Activated B cell treated with CpG ODN at 0.5 μM for 24 hours (primary cell): ENCODE measurements around the gene MOB3A. TPM values are rescaled to one million over a fixed set of nuclear protein-coding genes. Genes with fewer than 3 reads are reported as not detected.
A peak's percentile ranks its signal among the peaks of the same experiment; 100 is the strongest.

Experiments used
- ATAC-seq: fragments of 200-7000 bp; cut with Tn5 transposase; one replicate; pipeline ENCODE4 v1.10.0; 2021; ENCODE audit warnings: low read depth, mild to moderate bottlenecking, moderate library complexity
- CTCF ChIA-PET: fragments of 350-600 bp; sonication (Branson Sonifier 250); formaldehyde crosslinking; loops from one replicate; lab custom pipeline; 2021; ENCODE audit warnings: antibody characterized with exemption; lab: Charles Lee
- POLR2A ChIA-PET: fragments of 350-600 bp; sonication (Branson Sonifier 250); formaldehyde crosslinking; loops from one replicate; lab custom pipeline; 2021; ENCODE audit warnings: antibody characterized with exemption; lab: Charles Lee
- DNase-seq: peaks from one replicate; pipeline ENCODE4 v3.0.0; 2022
- H3K27ac Mint-ChIP-seq: one replicate; pipeline ENCODE4 v1.8.0; 2020; ENCODE audit warnings: mixed read lengths
- H3K27me3 Mint-ChIP-seq: one replicate; pipeline ENCODE4 v1.8.0; 2021; ENCODE audit warnings: mixed read lengths
- H3K36me3 Mint-ChIP-seq: one replicate; pipeline ENCODE4 v1.8.0; 2021; ENCODE audit warnings: low read depth, mixed read lengths
- H3K4me1 Mint-ChIP-seq: one replicate; pipeline ENCODE4 v1.8.0; 2021; ENCODE audit warnings: mixed read lengths
- H3K4me3 Mint-ChIP-seq: one replicate; pipeline ENCODE4 v1.8.0; 2020; ENCODE audit warnings: mild to moderate bottlenecking, mixed read lengths
- H3K9me3 Mint-ChIP-seq: one replicate; pipeline ENCODE4 v1.8.0; 2020; ENCODE audit warnings: mixed read lengths
- intact Hi-C: fragments of 100-400 bp; cut with micrococcal nuclease; formaldehyde crosslinking; loops from one replicate; pipeline ENCODE4 v1.15.1; 2024
- total RNA-seq: library from RNA; stranded (reverse); gene quantifications from 2 replicates; pipeline ENCODE4 v1.2.3, GENCODE V29; 2022
- TF ChIP-seq, protein P1 (sequence below): fragments of 200-600 bp; IDR thresholded peaks from one replicate; pipeline ENCODE4 v1.8.0; 2022; ENCODE audit warnings: antibody characterized with exemption, mild to moderate bottlenecking

MOB3A gene
- total RNA-seq, 1 donor from 2014 or later = 189 TPM

DNA sequence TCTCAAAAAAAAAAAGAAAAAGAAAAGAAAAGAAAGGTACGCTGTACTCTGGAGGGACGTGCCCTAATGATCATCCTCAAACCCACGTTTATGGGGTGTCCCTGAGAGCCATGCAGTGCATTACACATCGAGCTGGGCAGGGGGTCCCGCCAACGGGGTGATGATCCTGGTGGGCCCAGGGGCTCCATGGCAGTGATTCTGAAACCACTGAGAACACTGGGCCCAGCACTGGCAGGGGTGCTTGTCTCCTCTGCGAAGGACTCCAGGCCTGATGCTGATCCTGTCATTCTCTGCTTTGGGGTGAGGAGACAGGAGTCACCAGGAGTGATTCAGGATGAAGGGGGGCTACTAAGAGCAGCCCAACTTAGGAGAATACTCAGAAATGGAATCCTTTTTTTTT lies 18.7 kb downstream of the MOB3A start:
- Mint-ChIP-seq H3K9me3 (no peaks in the 10 kb centered on the region), H3K27me3 (no peaks in the 10 kb centered on the region), H3K27ac (no peak overlapping the region), H3K4me1 (peaks cover 82% of the 10 kb centered on the region), H3K36me3 (peaks cover 76% of the 10 kb centered on the region), H3K4me3 (no peak overlapping the region)
- ATAC-seq (no peak), DNase-seq (no peak)
- intact Hi-C loops = no loop called here
- TF ChIP-seq, protein P1, sequence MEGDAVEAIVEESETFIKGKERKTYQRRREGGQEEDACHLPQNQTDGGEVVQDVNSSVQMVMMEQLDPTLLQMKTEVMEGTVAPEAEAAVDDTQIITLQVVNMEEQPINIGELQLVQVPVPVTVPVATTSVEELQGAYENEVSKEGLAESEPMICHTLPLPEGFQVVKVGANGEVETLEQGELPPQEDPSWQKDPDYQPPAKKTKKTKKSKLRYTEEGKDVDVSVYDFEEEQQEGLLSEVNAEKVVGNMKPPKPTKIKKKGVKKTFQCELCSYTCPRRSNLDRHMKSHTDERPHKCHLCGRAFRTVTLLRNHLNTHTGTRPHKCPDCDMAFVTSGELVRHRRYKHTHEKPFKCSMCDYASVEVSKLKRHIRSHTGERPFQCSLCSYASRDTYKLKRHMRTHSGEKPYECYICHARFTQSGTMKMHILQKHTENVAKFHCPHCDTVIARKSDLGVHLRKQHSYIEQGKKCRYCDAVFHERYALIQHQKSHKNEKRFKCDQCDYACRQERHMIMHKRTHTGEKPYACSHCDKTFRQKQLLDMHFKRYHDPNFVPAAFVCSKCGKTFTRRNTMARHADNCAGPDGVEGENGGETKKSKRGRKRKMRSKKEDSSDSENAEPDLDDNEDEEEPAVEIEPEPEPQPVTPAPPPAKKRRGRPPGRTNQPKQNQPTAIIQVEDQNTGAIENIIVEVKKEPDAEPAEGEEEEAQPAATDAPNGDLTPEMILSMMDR = no peak
- POLR2A ChIA-PET = interaction anchor here (0.5 to 59.1 kb wide), 3 partner anchors 5 to 64 kb away, joined by 3 to 2723 read pairs (median 2723); partner anchors contain the start of genes IZUMO4, MKNK2 and MOB3A
- CTCF ChIA-PET = no interaction called here

DNA sequence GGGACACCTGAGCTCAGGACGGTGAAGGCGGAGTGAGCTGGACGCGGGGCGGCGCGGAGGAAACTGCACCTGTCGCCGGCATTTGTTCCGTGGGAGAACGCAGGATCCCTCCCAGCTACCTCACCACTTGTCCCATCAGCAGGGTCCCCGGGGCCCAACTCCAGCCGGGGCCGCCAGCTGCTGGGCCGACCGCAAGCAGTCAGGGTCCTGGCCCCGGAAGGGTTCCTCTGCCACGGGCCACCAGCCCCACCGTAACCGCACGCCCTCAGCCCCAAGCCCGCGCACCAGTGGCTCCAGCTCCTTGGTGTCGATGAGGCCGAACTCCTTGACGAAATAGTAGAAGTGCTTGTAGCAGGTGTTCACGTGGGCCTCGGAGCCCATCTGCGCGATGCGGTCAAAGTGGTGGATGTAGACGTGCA lies 19.6 kb downstream of the MOB3A start:
- Mint-ChIP-seq H3K9me3 (no peaks in the 10 kb centered on the region), H3K36me3 (peaks cover 79% of the 10 kb centered on the region), H3K27me3 (no peaks in the 10 kb centered on the region), H3K4me3 (no peak overlapping the region), H3K4me1 (peaks cover 75% of the 10 kb centered on the region), H3K27ac (peak overlapping the region; percentile 50)
- ChIA-PET POLR2A (interaction anchor here (0.5 to 59.1 kb wide), 4 partner anchors 6 to 824 kb away, joined by 5 to 2723 read pairs (median 1364); partner anchors contain the start of genes IZUMO4, MKNK2, MOB3A and ZNF57), CTCF (interaction anchor here (0.9 to 2.6 kb wide), 2 partner anchors 11 to 57 kb away, joined by 3 to 8 read pairs; no protein-coding TSS in a partner anchor)
- intact Hi-C loops = no loop called here
- DNase-seq (no peak), ATAC-seq (no peak)
- TF ChIP-seq, protein P1 = no peak

DNA sequence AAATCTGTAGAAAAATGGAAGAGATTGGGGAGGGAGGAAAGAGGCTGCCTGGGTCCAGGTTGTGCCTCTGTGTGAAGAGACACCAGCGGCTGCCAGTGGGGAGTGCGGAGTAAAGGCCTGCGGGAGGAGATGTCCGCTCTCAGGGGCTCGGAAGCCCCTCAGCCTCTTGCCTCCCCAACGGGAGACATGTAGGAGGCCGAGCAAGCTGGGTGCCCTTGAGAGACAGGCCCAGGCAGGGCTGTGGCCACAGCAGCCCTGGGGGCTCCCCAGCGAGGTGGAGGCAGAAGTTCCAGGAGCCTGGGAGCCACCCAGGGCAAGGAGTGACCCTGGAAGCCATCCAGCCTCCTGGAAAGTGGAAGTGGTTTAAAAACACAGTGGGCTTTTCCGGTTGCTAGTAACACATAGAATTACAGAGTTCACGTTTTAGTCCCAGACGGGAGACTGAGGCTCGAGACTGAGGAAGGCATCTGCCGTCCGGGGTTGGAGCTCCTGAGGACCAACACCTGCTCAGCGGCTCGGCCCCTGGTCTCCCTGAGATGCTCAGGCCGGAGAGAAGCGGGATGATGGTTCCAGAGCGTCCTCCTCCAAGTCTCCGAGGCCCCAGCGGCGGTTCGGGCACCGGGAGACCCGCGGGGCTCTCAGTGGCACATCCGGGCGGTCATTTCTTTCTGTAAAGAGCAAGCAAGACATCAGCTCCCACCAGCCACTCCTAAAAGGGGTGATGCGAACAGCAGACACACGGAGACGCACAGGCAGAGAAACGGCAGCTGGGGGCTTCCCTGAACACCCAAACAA lies 23.2 kb downstream of the MOB3A start:
- POLR2A ChIA-PET = interaction anchor here (0.6 to 59.1 kb wide), 3 partner anchors 9 to 235 kb away, joined by 7 to 2723 read pairs (median 2723); partner anchors contain the start of genes IZUMO4, MKNK2 and MOB3A
- Mint-ChIP-seq H3K4me3 (no peak overlapping the region), H3K9me3 (no peaks in the 10 kb centered on the region), H3K4me1 (peaks cover 62% of the 10 kb centered on the region), H3K27ac (peak overlapping the region; percentile 85), H3K36me3 (peaks cover 61% of the 10 kb centered on the region), H3K27me3 (no peaks in the 10 kb centered on the region)
- TF ChIP-seq, protein P1 = no peak
- ATAC-seq = no peak
- intact Hi-C loops = no loop called here
- DNase-seq = no peak
- CTCF ChIA-PET = no interaction called here

DNA sequence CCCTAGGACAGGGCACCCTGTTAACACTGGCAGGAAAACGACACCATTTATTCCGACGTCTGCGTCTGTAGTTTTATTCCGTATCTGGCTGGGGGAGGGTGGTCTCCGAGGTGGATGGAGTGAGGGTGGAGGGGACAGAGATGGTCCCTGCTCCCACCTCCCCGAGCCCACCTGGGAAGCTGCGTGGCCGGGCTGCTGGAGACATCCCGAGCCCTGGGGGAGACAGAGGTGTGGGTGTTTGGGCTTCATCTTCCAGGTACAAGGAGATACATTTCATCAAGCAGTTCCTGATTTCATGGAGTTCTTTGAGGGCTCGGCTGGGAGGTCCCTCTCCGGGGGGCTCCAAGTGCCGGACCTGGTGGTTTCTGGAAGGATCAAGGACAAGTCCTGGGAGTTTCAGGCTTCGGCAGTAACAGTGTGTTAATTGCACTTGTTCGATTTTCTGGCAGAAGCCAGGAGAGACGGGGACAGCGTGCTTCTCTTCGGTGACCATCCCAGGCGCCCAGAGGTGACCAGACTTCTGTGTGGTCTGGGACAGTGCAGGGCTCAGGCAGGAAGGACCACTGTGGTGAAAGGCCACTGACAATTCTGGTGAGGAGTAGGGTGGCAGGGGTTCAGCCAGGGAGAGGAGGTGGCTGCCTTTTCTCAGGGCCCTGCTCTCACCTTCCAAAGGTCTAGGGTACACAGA lies 25.0 kb downstream of the MOB3A start:
- ATAC-seq (no peak), DNase-seq (no peak)
- intact Hi-C loops = no loop called here
- ChIA-PET POLR2A (interaction anchor here (0.6 to 59.1 kb wide), 6 partner anchors 11 to 170 kb away, joined by 4 to 2723 read pairs (median 10); partner anchors contain the start of genes IZUMO4, MKNK2 and MOB3A), CTCF (interaction anchor here (2.4 kb wide), 1 partner anchor 19 kb away, joined by 14 read pairs; no protein-coding TSS in a partner anchor)
- Mint-ChIP-seq H3K9me3 (no peaks in the 10 kb centered on the region), H3K4me3 (no peak overlapping the region), H3K4me1 (peaks cover 61% of the 10 kb centered on the region), H3K36me3 (peaks cover 45% of the 10 kb centered on the region), H3K27me3 (no peaks in the 10 kb centered on the region), H3K27ac (peak overlapping the region; percentile 35)
- TF ChIP-seq, protein P1 = no peak
